HEK293 (cell line): ENCODE data around the gene ITGA2B.

Experiments used
- CTCF ChIA-PET: fragments of 350-600 bp; formaldehyde crosslinking; extraction: SDS; loops from one replicate; lab custom pipeline; 2021; ENCODE audit warnings: antibody characterized with exemption; lab: Yijun Ruan, JAX
- POLR2A ChIA-PET: fragments of 300-600 bp; formaldehyde crosslinking; extraction: SDS; loops from one replicate; lab custom pipeline; 2020; ENCODE audit warnings: antibody characterized with exemption, inconsistent platforms; lab: Yijun Ruan, JAX
- H3K27ac ChIP-seq: fragments of 200-500 bp; sonication (Bioruptor generic); 2 replicates; pipeline ENCODE4 v1.5.1; 2014; ENCODE audit warnings: low read depth, low read length, control low read depth, inconsistent platforms; ENCODE audit errors: extremely low read depth
- H3K36me3 ChIP-seq, 2 experiments: fragments of 200-500 bp in 1 of 2; sonication (Bioruptor generic) in 1 of 2; 1 replicate in 1 of 2; 2 replicates in 1 of 2; pipeline ENCODE4 v1.5.1; 2014 to 2017; ENCODE audit warnings: inconsistent platforms in 2 of 2, low read length in 2 of 2; ENCODE audit not compliant: control insufficient read depth in 2 of 2, insufficient read depth in 1 of 2
- H3K4me1 ChIP-seq: fragments of 200-500 bp; sonication (Bioruptor generic); 2 replicates; pipeline ENCODE4 v1.5.1; 2014; ENCODE audit warnings: mild to moderate bottlenecking, low read length, inconsistent platforms; ENCODE audit not compliant: control insufficient read depth, insufficient read depth
- H3K4me3 ChIP-seq: 2 replicates; pipeline ENCODE4 v1.5.1; 2011; ENCODE audit warnings: low read depth, mild to moderate bottlenecking, control low read depth, low read length, moderate library complexity
- H3K9me3 ChIP-seq: fragments of 200-500 bp; sonication (Bioruptor generic); 2 replicates; pipeline ENCODE4 v1.5.1; 2014; ENCODE audit warnings: low read depth, low read length, inconsistent platforms; ENCODE audit not compliant: control insufficient read depth, insufficient read depth
- BCL11A ChIP-seq: fragments of 450-650 bp; formaldehyde crosslinking; IDR thresholded peaks from 2 replicates; pipeline ENCODE4 v1.5.1; 2016; ENCODE audit warnings: low read depth, missing biosample characterization, missing genetic modification characterization
- HIC1 ChIP-seq: fragments of 450-650 bp; formaldehyde crosslinking; IDR thresholded peaks from 2 replicates; pipeline ENCODE4 v1.5.1; 2016; ENCODE audit warnings: missing biosample characterization, missing genetic modification characterization
- KLF16 ChIP-seq: fragments of 450-650 bp; formaldehyde crosslinking; IDR thresholded peaks from 2 replicates; pipeline ENCODE4 v1.5.1; 2017; ENCODE audit warnings: missing biosample characterization, missing genetic modification characterization
- KLF17 ChIP-seq: fragments of 450-650 bp; formaldehyde crosslinking; IDR thresholded peaks from 2 replicates; pipeline ENCODE4 v1.5.1; 2016; ENCODE audit warnings: missing biosample characterization, missing genetic modification characterization
- PATZ1 ChIP-seq: fragments of 450-650 bp; formaldehyde crosslinking; IDR thresholded peaks from 2 replicates; pipeline ENCODE4 v1.5.1; 2016; ENCODE audit warnings: missing biosample characterization, missing genetic modification characterization
- PRDM1 ChIP-seq: fragments of 450-650 bp; formaldehyde crosslinking; IDR thresholded peaks from 2 replicates; pipeline ENCODE4; 2016; ENCODE audit warnings: missing biosample characterization, missing genetic modification characterization
- SP3 ChIP-seq: fragments of 450-650 bp; formaldehyde crosslinking; IDR thresholded peaks from 2 replicates; pipeline ENCODE4 v1.5.1; 2016; ENCODE audit warnings: missing biosample characterization, missing genetic modification characterization
- ZBTB20 ChIP-seq: fragments of 450-650 bp; formaldehyde crosslinking; IDR thresholded peaks from 2 replicates; pipeline ENCODE4 v1.5.1; 2016; ENCODE audit warnings: missing biosample characterization, missing genetic modification characterization
- ZBTB44 ChIP-seq: fragments of 450-650 bp; IDR thresholded peaks from 2 replicates; pipeline ENCODE4 v1.5.1; 2018; ENCODE audit warnings: missing biosample characterization, mild to moderate bottlenecking, missing genetic modification characterization
- ZBTB7A ChIP-seq: fragments of 450-650 bp; formaldehyde crosslinking; IDR thresholded peaks from 2 replicates; pipeline ENCODE4 v1.5.1; 2016; ENCODE audit warnings: low read depth, missing biosample characterization, missing genetic modification characterization
- ZBTB8A ChIP-seq: fragments of 450-650 bp; formaldehyde crosslinking; IDR thresholded peaks from 2 replicates; pipeline ENCODE4 v1.5.1; 2016; ENCODE audit warnings: missing biosample characterization, missing genetic modification characterization
- ZEB2 ChIP-seq: fragments of 450-650 bp; formaldehyde crosslinking; IDR thresholded peaks from 2 replicates; pipeline ENCODE4 v1.5.1; 2016; ENCODE audit warnings: missing biosample characterization, missing genetic modification characterization
- ZFP37 ChIP-seq: fragments of 450-650 bp; formaldehyde crosslinking; IDR thresholded peaks from 2 replicates; pipeline ENCODE4 v1.5.1; 2016; ENCODE audit warnings: missing biosample characterization, missing genetic modification characterization
- ZNF211 ChIP-seq: fragments of 450-650 bp; formaldehyde crosslinking; IDR thresholded peaks from 2 replicates; pipeline ENCODE4 v1.5.1; 2016; ENCODE audit warnings: low read depth, missing biosample characterization, missing genetic modification characterization
- ZNF223 ChIP-seq: fragments of 450-650 bp; formaldehyde crosslinking; IDR thresholded peaks from 2 replicates; pipeline ENCODE4 v1.5.1; 2016; ENCODE audit warnings: missing biosample characterization, missing genetic modification characterization
- ZNF266 ChIP-seq: fragments of 450-650 bp; formaldehyde crosslinking; IDR thresholded peaks from 2 replicates; pipeline ENCODE4 v1.5.1; 2016; ENCODE audit warnings: missing biosample characterization, missing genetic modification characterization, low read depth
- ZNF335 ChIP-seq: fragments of 450-650 bp; formaldehyde crosslinking; conservative IDR thresholded peaks from 2 replicates; pipeline ENCODE4 v1.5.1; 2016; ENCODE audit warnings: missing biosample characterization, missing genetic modification characterization
- ZNF391 ChIP-seq: fragments of 450-650 bp; formaldehyde crosslinking; IDR thresholded peaks from 2 replicates; pipeline ENCODE4 v1.5.1; 2016; ENCODE audit warnings: low read depth, missing biosample characterization, missing genetic modification characterization, borderline replicate concordance
- ZNF626 ChIP-seq: fragments of 450-650 bp; sonication (Bioruptor Pico); formaldehyde crosslinking; IDR thresholded peaks from 2 replicates; pipeline ENCODE4 v1.5.1; 2018; ENCODE audit warnings: missing biosample characterization, missing genetic modification characterization, inconsistent platforms
- ZNF629 ChIP-seq: fragments of 450-650 bp; formaldehyde crosslinking; IDR thresholded peaks from 2 replicates; pipeline ENCODE4 v1.5.1; 2017; ENCODE audit warnings: missing biosample characterization, missing genetic modification characterization
- ZNF660 ChIP-seq: fragments of 450-650 bp; IDR thresholded peaks from 2 replicates; pipeline ENCODE4 v1.5.1; 2018; ENCODE audit warnings: missing biosample characterization, mild to moderate bottlenecking, missing genetic modification characterization
- ZNF707 ChIP-seq: fragments of 450-650 bp; formaldehyde crosslinking; IDR thresholded peaks from 2 replicates; pipeline ENCODE4 v1.5.1; 2016; ENCODE audit warnings: missing biosample characterization, missing genetic modification characterization
- ZNF837 ChIP-seq: fragments of 450-650 bp; formaldehyde crosslinking; IDR thresholded peaks from 2 replicates; pipeline ENCODE4 v1.5.1; 2016; ENCODE audit warnings: missing biosample characterization, missing genetic modification characterization

ITGA2B gene

GRCh38 chr17:44324571-44325275 is 64.7 kb downstream of the ITGA2B start, which contains the start of gene SLC25A39 (continued):
- TF ChIP-seq KLF17 (tag by site-specific recombination) (no peak), ZNF707 (tag by site-specific recombination) (no peak), ZNF223 (no peak), ZNF391 (tag by site-specific recombination) (0 out of 2 replicates have a peak, but pooled peaks have one; percentile 36), ZNF837 (tag by site-specific recombination) (no peak), ZNF335 (peak; percentile 81), ZNF660 (peak; percentile 78; the same call in 1 of the 2 replicates), ZNF626 (tag by site-specific recombination) (no peak), SP3 (tag by site-specific recombination) (peak; percentile 60), ZBTB44 (tag by site-specific recombination) (peak; percentile 63; the same call in 1 of the 2 replicates), KLF16 (tag by site-specific recombination) (0 out of 2 replicates have a peak, but pooled peaks have one; percentile 14), BCL11A (tag by site-specific recombination) (0 out of 2 replicates have a peak, but pooled peaks have one; percentile 28)
- TF ChIP-seq, all 188 proteins: peak for 30

- Histone ChIP-seq H3K27ac (peak overlapping the region; percentile 56; the same call in 1 of the 2 replicates), H3K36me3 (peaks cover 3 to 36% of the 10 kb centered on the region in 2 experiments; a peak in 2 of 3 replicates), H3K4me3 (peak overlapping the region; percentile 88), H3K9me3 (no peaks in the 10 kb centered on the region), H3K4me1 (0 out of 2 replicates have a peak, but pooled peaks cover 3% of the 10 kb centered on the region)
- CTCF ChIA-PET: interaction anchor here (0.6 to 1.8 kb wide), 7 partner anchors 14 to 121 kb away, joined by 3 to 7 read pairs (median 4); partner anchors contain the start of gene GRN
- TF ChIP-seq ZBTB20 (tag by site-specific recombination) (0 out of 2 replicates have a peak, but pooled peaks have one; percentile 31), ZBTB8A (tag by site-specific recombination) (peak; percentile 39), ZBTB7A (tag by site-specific recombination) (peak; percentile 31; the same call in 1 of the 2 replicates), PRDM1 (tag by site-specific recombination) (no peak), ZNF266 (tag by site-specific recombination) (no peak), ZNF211 (tag by site-specific recombination) (no peak), ZNF629 (0 out of 2 replicates have a peak, but pooled peaks have one; percentile 10), ZNF335 (0 out of 2 replicates have a peak, but pooled peaks have one; percentile 23), ZFP37 (tag by site-specific recombination) (0 out of 2 replicates have a peak, but pooled peaks have one; percentile 41), PATZ1 (tag by site-specific recombination) (peak; percentile 61), KLF16 (tag by site-specific recombination) (0 out of 2 replicates have a peak, but pooled peaks have one; percentile 35), HIC1 (tag by site-specific recombination) (0 out of 2 replicates have a peak, but pooled peaks have one; percentile 9), ZEB2 (peak; percentile 26; the same call in 1 of the 2 replicates)
- POLR2A ChIA-PET: interaction anchor here (0.5 to 2.4 kb wide), 11 partner anchors 9 to 1851 kb away, joined by 3 to 11 read pairs (median 4); partner anchors contain the start of gene UBTF
Measured at GRCh38 chr17:44324092-44324570, 65.3 kb downstream of the ITGA2B start.
